H9 (cell line): ENCODE results near the gene BCAS3. TPM values are rescaled to one million over a fixed set of nuclear protein-coding genes. Genes with fewer than 3 reads are reported as not detected.

ENCODE experiments used
- DNase-seq: peaks from one replicate; pipeline ENCODE4 v3.0.0-alpha.2; 2017
- H2AFZ ChIP-seq: one replicate; pipeline ENCODE4 v1.6.1; 2013; ENCODE audit warnings: mild to moderate bottlenecking, low read length, control low read depth, moderate library complexity
- H2AK5ac ChIP-seq: 2 replicates; pipeline ENCODE4 v1.6.1; 2013; ENCODE audit warnings: low read length, control low read depth, mixed read lengths; ENCODE audit not compliant: insufficient read length
- H2BK120ac ChIP-seq: one replicate; pipeline ENCODE4 v1.6.1; 2013; ENCODE audit warnings: low read depth, mild to moderate bottlenecking, low read length, control low read depth, inconsistent platforms; ENCODE audit not compliant: poor library complexity, severe bottlenecking
- H2BK12ac ChIP-seq: 2 replicates; pipeline ENCODE4 v1.6.1; 2013; ENCODE audit warnings: low read length, control low read depth, mixed read lengths, low read depth; ENCODE audit not compliant: insufficient read length
- H2BK15ac ChIP-seq: 2 replicates; pipeline ENCODE4 v1.6.1; 2013; ENCODE audit warnings: low read depth, low read length, control low read depth
- H2BK20ac ChIP-seq: one replicate; pipeline ENCODE4 v1.6.1; 2013; ENCODE audit warnings: low read depth, mild to moderate bottlenecking, low read length, control low read depth, inconsistent platforms; ENCODE audit not compliant: poor library complexity, severe bottlenecking
- H2BK5ac ChIP-seq: 2 replicates; pipeline ENCODE4 v1.6.1; 2013; ENCODE audit warnings: low read length, control low read depth, mixed read lengths; ENCODE audit not compliant: insufficient read length
- H3K14ac ChIP-seq: 2 replicates; pipeline ENCODE4 v1.6.1; 2013; ENCODE audit warnings: low read length, control low read depth; ENCODE audit not compliant: insufficient read depth
- H3K18ac ChIP-seq: 2 replicates; pipeline ENCODE4 v1.6.1; 2013; ENCODE audit warnings: low read depth, mild to moderate bottlenecking, mixed read lengths, low read length, control low read depth; ENCODE audit not compliant: insufficient read length
- H3K23ac ChIP-seq: 2 replicates; pipeline ENCODE4 v1.6.1; 2013; ENCODE audit warnings: low read length, control low read depth, mixed read lengths, low read depth; ENCODE audit not compliant: insufficient read length
- H3K23me2 ChIP-seq: 2 replicates; pipeline ENCODE4 v1.6.1; 2013; ENCODE audit warnings: low read depth, mild to moderate bottlenecking, mixed read lengths, low read length, control low read depth; ENCODE audit not compliant: insufficient read length, poor library complexity, severe bottlenecking
- H3K27ac ChIP-seq: 2 replicates; pipeline ENCODE4 v1.5.1; 2013; ENCODE audit warnings: low read length, control low read depth, mixed read lengths, low read depth; ENCODE audit not compliant: insufficient read length
- H3K27me3 ChIP-seq: 2 replicates; pipeline ENCODE4 v1.6.1; 2013; ENCODE audit warnings: low read length, control low read depth, inconsistent platforms; ENCODE audit not compliant: insufficient read depth
- H3K4ac ChIP-seq: 2 replicates; pipeline ENCODE4 v1.6.1; 2013; ENCODE audit warnings: low read depth, mild to moderate bottlenecking, control low read depth, inconsistent platforms, low read length, moderate library complexity
- H3K4me1 ChIP-seq: 2 replicates; pipeline ENCODE4 v1.6.1; 2013; ENCODE audit warnings: low read length, control low read depth, inconsistent platforms; ENCODE audit not compliant: insufficient read depth
- H3K4me2 ChIP-seq: 2 replicates; pipeline ENCODE4 v1.6.1; 2013; ENCODE audit warnings: low read length, control low read depth, mixed read lengths; ENCODE audit not compliant: insufficient read length, insufficient read depth
- H3K56ac ChIP-seq: 2 replicates; pipeline ENCODE4 v1.6.1; 2013; ENCODE audit warnings: low read depth, mild to moderate bottlenecking, mixed read lengths, low read length, control low read depth; ENCODE audit not compliant: insufficient read length
- H3K79me1 ChIP-seq: 2 replicates; pipeline ENCODE4 v1.6.1; 2013; ENCODE audit warnings: low read depth, mild to moderate bottlenecking, moderate library complexity, low read length, control low read depth, inconsistent platforms; ENCODE audit not compliant: insufficient read depth, poor library complexity, severe bottlenecking
- H3K79me2 ChIP-seq: 2 replicates; pipeline ENCODE4 v1.6.1; 2013; ENCODE audit warnings: low read length, control low read depth, inconsistent platforms; ENCODE audit not compliant: insufficient read depth
- H3K9ac ChIP-seq: 2 replicates; pipeline ENCODE4 v1.6.1; 2013; ENCODE audit warnings: low read length, control low read depth, mixed read lengths; ENCODE audit not compliant: insufficient read length; ENCODE audit errors: extremely low read depth
- H3K9me3 ChIP-seq: one replicate; pipeline ENCODE4 v1.6.1; 2013; ENCODE audit warnings: low read depth, low read length, inconsistent platforms; ENCODE audit not compliant: control insufficient read depth
- H3T11ph ChIP-seq: one replicate; pipeline ENCODE4 v1.6.1; 2013; ENCODE audit warnings: mild to moderate bottlenecking, low read length, control low read depth, inconsistent platforms
- H4K20me1 ChIP-seq: one replicate; pipeline ENCODE4 v1.6.1; 2013; ENCODE audit not compliant: control insufficient read depth, insufficient read length, insufficient read depth
- H4K5ac ChIP-seq: 2 replicates; pipeline ENCODE4 v1.6.1; 2013; ENCODE audit warnings: low read depth, mild to moderate bottlenecking, mixed read lengths, low read length, control low read depth; ENCODE audit not compliant: insufficient read length
- H4K8ac ChIP-seq: replicated peaks from 2 replicates; pipeline ENCODE4 v1.6.1; 2013; ENCODE audit warnings: low read length, control low read depth, mixed read lengths, low read depth; ENCODE audit not compliant: insufficient read length
- H4K91ac ChIP-seq: 2 replicates; pipeline ENCODE4 v1.6.1; 2013; ENCODE audit warnings: low read depth, mild to moderate bottlenecking, moderate library complexity, mixed read lengths, low read length, control low read depth; ENCODE audit not compliant: insufficient read length
- H3K27ac Mint-ChIP-seq, 3 experiments: 2 replicates in 2 of 3; 3 replicates in 1 of 3; pipeline ENCODE4 v1.8.0; 2020 to 2021; ENCODE audit warnings: mixed read lengths in 3 of 3, mild to moderate bottlenecking in 1 of 3, moderate library complexity in 1 of 3
- H3K27me3 Mint-ChIP-seq: 2 replicates; pipeline ENCODE4 v1.8.0; 2021; ENCODE audit warnings: low read depth, mild to moderate bottlenecking, moderate library complexity, mixed read lengths
- H3K36me3 Mint-ChIP-seq, 3 experiments: 2 replicates in 2 of 3; 3 replicates in 1 of 3; pipeline ENCODE4 v1.8.0; 2020 to 2021; ENCODE audit warnings: low read depth in 3 of 3, mixed read lengths in 3 of 3; ENCODE audit not compliant: insufficient read depth in 1 of 3
- H3K4me1 Mint-ChIP-seq, 2 experiments: 2 replicates each; pipeline ENCODE4 v1.8.0; 2020; ENCODE audit warnings: mixed read lengths in 2 of 2
- H3K4me3 Mint-ChIP-seq, 2 experiments: 2 replicates in 1 of 2; 3 replicates in 1 of 2; pipeline ENCODE4 v1.8.0; 2020 to 2021; ENCODE audit warnings: mild to moderate bottlenecking in 2 of 2, mixed read lengths in 2 of 2, moderate library complexity in 1 of 2
- H3K9me3 Mint-ChIP-seq, 2 experiments: 2 replicates in 1 of 2; 3 replicates in 1 of 2; pipeline ENCODE4 v1.8.0; 2020; ENCODE audit warnings: mild to moderate bottlenecking in 2 of 2, mixed read lengths in 2 of 2, moderate library complexity in 1 of 2
- whole genome bisulfite sequencing: extraction: QIAGEN DNeasy Blood & Tissue Kit; methylation state at CpG from one replicate; pipeline ENCODE4 v1.1.7; 2013; ENCODE audit warnings: missing lambda C conversion rate, low lambda C conversion rate, mixed read lengths; ENCODE audit not compliant: insufficient read length; ENCODE audit errors: extremely low coverage; 5-methylcytosine and 5-hydroxymethylcytosine counted together
- total RNA-seq: library from RNA; stranded (reverse); gene quantifications from 2 replicates; pipeline ENCODE4 v1.2.1, GENCODE V29; 2021
- TF ChIP-seq, protein P1 (sequence below): fragments of 200-600 bp; sonication (generic); conservative IDR thresholded peaks from 3 replicates; pipeline ENCODE4 v1.8.0; 2021; ENCODE audit warnings: antibody characterized with exemption, mild to moderate bottlenecking

BCAS3 gene
- total RNA-seq, 1 experiment from 2014 or later: 22.4 TPM

DNA sequence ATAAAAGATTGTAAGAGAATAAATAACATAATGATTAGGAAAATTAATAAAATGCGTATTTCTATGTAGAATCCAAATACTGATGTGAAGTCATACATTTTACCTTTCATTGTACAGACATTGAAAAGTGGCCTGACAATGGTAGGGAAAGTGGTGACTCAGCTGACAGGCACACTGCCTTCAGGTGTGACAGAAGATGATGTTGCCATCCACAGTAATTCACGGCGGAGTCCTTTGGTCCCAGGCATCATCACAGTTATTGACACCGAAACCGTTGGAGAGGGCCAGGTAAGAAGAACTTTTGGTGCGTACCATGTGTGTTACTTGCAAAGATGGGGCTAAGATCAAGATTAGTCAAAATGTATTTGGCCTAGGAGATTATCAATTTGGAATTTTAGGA is 232.8 kb downstream of the BCAS3 start:
- no peaks in the 10 kb centered on the region for H3K27me3 Mint-ChIP-seq
- H3K9me3 Mint-ChIP-seq: peaks cover 0 to 2% of the 10 kb centered on the region in 2 experiments; a peak in 3 of 5 replicates
- Histone ChIP-seq H3K4ac (no peak overlapping the region), H3K4me1 (no peaks in the 10 kb centered on the region), H4K20me1 (no peaks in the 10 kb centered on the region), H3K27me3 (no peaks in the 10 kb centered on the region), H3K79me1 (no peaks in the 10 kb centered on the region), H3K9me3 (no peaks in the 10 kb centered on the region), H3K79me2 (no peaks in the 10 kb centered on the region), H3K23ac (no peak overlapping the region), H3K23me2 (no peaks in the 10 kb centered on the region), H3T11ph (no peak overlapping the region), H4K8ac (no peak overlapping the region), H2AK5ac (no peak overlapping the region), H3K27ac (no peak overlapping the region), H2BK5ac (no peak overlapping the region), H3K56ac (no peak overlapping the region), H3K14ac (no peak overlapping the region), H3K18ac (no peak overlapping the region), H2BK20ac (no peak overlapping the region), H2BK12ac (no peak overlapping the region), H2BK15ac (no peak overlapping the region), H2BK120ac (no peak overlapping the region), H4K91ac (no peak overlapping the region), H4K5ac (no peak overlapping the region), H3K9ac (no peak overlapping the region), H2AFZ (no peak overlapping the region), H3K4me2 (no peak overlapping the region)
- no peak overlapping the region for H3K4me3 Mint-ChIP-seq
- WGBS: no CpG with 5 or more reads among the region's 6 CpGs
- peaks cover 12 to 18% of the 10 kb centered on the region in 2 experiments for H3K4me1 Mint-ChIP-seq
- no peak for DNase-seq
- peaks cover 0 to 3% (median 3%) of the 10 kb centered on the region in 3 experiments; a peak in 3 of 7 replicates for H3K36me3 Mint-ChIP-seq
- TF ChIP-seq, protein P1, sequence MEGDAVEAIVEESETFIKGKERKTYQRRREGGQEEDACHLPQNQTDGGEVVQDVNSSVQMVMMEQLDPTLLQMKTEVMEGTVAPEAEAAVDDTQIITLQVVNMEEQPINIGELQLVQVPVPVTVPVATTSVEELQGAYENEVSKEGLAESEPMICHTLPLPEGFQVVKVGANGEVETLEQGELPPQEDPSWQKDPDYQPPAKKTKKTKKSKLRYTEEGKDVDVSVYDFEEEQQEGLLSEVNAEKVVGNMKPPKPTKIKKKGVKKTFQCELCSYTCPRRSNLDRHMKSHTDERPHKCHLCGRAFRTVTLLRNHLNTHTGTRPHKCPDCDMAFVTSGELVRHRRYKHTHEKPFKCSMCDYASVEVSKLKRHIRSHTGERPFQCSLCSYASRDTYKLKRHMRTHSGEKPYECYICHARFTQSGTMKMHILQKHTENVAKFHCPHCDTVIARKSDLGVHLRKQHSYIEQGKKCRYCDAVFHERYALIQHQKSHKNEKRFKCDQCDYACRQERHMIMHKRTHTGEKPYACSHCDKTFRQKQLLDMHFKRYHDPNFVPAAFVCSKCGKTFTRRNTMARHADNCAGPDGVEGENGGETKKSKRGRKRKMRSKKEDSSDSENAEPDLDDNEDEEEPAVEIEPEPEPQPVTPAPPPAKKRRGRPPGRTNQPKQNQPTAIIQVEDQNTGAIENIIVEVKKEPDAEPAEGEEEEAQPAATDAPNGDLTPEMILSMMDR: no peak
- H3K27ac Mint-ChIP-seq: no peak overlapping the region
